Uterus (tissue), 2 donors: ENCODE results near the gene SCARF1.

ENCODE experiments used
- CTCF ChIP-seq, 4 experiments: fragments of 200-600 bp in 2 of 4; fragments of 450-650 bp in 2 of 4; sonication (generic) in 2 of 4; IDR thresholded peaks; one replicate each; pipeline ENCODE4 v1.5.1; 2016 to 2019; ENCODE audit warnings: antibody characterized with exemption in 4 of 4, mild to moderate bottlenecking in 2 of 4, moderate library complexity in 1 of 4
- POLR2A ChIP-seq, 2 donors: fragments of 450-650 bp; IDR thresholded peaks; one replicate each; pipeline ENCODE4 v1.6.1; 2016; ENCODE audit warnings: antibody characterized with exemption in 2 of 2, mild to moderate bottlenecking in 1 of 2, moderate library complexity in 1 of 2

- TF ChIP-seq CTCF (IDR thresholded peaks at IDR 0.05), result peak in 2 of 4 experiments; percentile 7 to 9
- peak; percentile 92 to 97 for TF ChIP-seq POLR2A (IDR thresholded peaks at IDR 0.05)
These were observed 39.1 kb upstream of the SCARF1 start, which contains the start of gene PRPF8 for GRCh38 chr17:1684378-1685189.
